DOHH2 (cell line): Measurements from ENCODE around the gene KCNAB1.

Source experiments
- H3F3A ChIP-seq: fragments of 200-600 bp; sonication (generic), shearing (Covaris generic); 2 replicates; pipeline ENCODE4 v1.6.0; 2016; ENCODE audit warnings: antibody characterized with exemption, mild to moderate bottlenecking; ENCODE audit not compliant: control insufficient read depth, insufficient read depth
- H3K27ac ChIP-seq: fragments of 200-600 bp; sonication (generic); 2 replicates; pipeline ENCODE4 v1.5.1; 2014; ENCODE audit warnings: low read depth, mild to moderate bottlenecking, low read length, moderate library complexity
- H3K27me3 ChIP-seq: fragments of 200-600 bp; sonication (generic); 2 replicates; pipeline ENCODE4 v1.6.1; 2014; ENCODE audit warnings: mild to moderate bottlenecking, low read length, mixed read lengths; ENCODE audit not compliant: control insufficient read depth
- H3K36me3 ChIP-seq: fragments of 200-600 bp; sonication (generic); 2 replicates; pipeline ENCODE4 v1.6.1; 2014; ENCODE audit warnings: mild to moderate bottlenecking, low read length, moderate library complexity, mixed read lengths; ENCODE audit not compliant: control insufficient read depth
- H3K4me1 ChIP-seq: fragments of 200-600 bp; sonication (generic); 2 replicates; pipeline ENCODE4 v1.6.1; 2014; ENCODE audit warnings: mild to moderate bottlenecking, low read length, mixed read lengths; ENCODE audit not compliant: control insufficient read depth
- H3K4me2 ChIP-seq: fragments of 200-600 bp; sonication (generic); 2 replicates; pipeline ENCODE4 v1.6.0; 2014; ENCODE audit warnings: mild to moderate bottlenecking, low read length, moderate library complexity
- H3K4me3 ChIP-seq: fragments of 200-600 bp; sonication (generic); 2 replicates; pipeline ENCODE4 v1.5.1; 2014; ENCODE audit warnings: mild to moderate bottlenecking, low read length, mixed read lengths
- H3K79me2 ChIP-seq: fragments of 200-600 bp; sonication (generic); 2 replicates; pipeline ENCODE4 v1.6.1; 2014; ENCODE audit warnings: mild to moderate bottlenecking, low read length, mixed read lengths; ENCODE audit not compliant: control insufficient read depth
- H3K9me2 ChIP-seq: fragments of 200-600 bp; sonication (generic); replicated peaks from 2 replicates; pipeline ENCODE4 v1.6.1; 2014; ENCODE audit warnings: mild to moderate bottlenecking, low read length, mixed read lengths; ENCODE audit not compliant: control insufficient read depth
- H3K9me3 ChIP-seq: fragments of 200-600 bp; sonication (generic); 2 replicates; pipeline ENCODE4 v1.6.1; 2014; ENCODE audit warnings: antibody characterized with exemption, low read length, mixed read lengths; ENCODE audit not compliant: control insufficient read depth, insufficient read depth
- H4K20me1 ChIP-seq: fragments of 200-600 bp; sonication (generic); 2 replicates; pipeline ENCODE4 v1.6.0; 2014; ENCODE audit warnings: low read depth, mild to moderate bottlenecking, antibody characterized with exemption, low read length, moderate library complexity; ENCODE audit not compliant: control insufficient read depth, insufficient read depth
- CTCF ChIP-seq: fragments of 200-600 bp; sonication (generic); IDR thresholded peaks from one replicate; pipeline ENCODE4 v1.5.1; 2014; ENCODE audit warnings: antibody characterized with exemption, mild to moderate bottlenecking, low read depth, low read length; ENCODE audit not compliant: poor library complexity, severe bottlenecking
- EZH2phosphoT487 ChIP-seq: fragments of 200-600 bp; sonication (generic); IDR thresholded peaks from 2 replicates; pipeline ENCODE4 v1.6.1; 2017; ENCODE audit warnings: borderline replicate concordance, mild to moderate bottlenecking, antibody characterized with exemption, low read length, moderate library complexity, mixed read lengths

Gene KCNAB1

GRCh38 chr3:156459434-156459833 lies 339.1 kb downstream of the KCNAB1 start:
- Histone ChIP-seq H3K9me2 (no peaks in the 10 kb centered on the region), H3K36me3 (no peaks in the 10 kb centered on the region), H3F3A (no peaks in the 10 kb centered on the region), H3K9me3 (no peaks in the 10 kb centered on the region), H4K20me1 (no peaks in the 10 kb centered on the region), H3K4me3 (no peak overlapping the region), H3K79me2 (no peaks in the 10 kb centered on the region), H3K4me2 (no peak overlapping the region), H3K4me1 (no peaks in the 10 kb centered on the region), H3K27ac (no peak overlapping the region), H3K27me3 (no peaks in the 10 kb centered on the region; the same call in 1 of the 2 replicates)
- no peak for TF ChIP-seq CTCF
- no peak for TF ChIP-seq EZH2phosphoT487

DNA sequence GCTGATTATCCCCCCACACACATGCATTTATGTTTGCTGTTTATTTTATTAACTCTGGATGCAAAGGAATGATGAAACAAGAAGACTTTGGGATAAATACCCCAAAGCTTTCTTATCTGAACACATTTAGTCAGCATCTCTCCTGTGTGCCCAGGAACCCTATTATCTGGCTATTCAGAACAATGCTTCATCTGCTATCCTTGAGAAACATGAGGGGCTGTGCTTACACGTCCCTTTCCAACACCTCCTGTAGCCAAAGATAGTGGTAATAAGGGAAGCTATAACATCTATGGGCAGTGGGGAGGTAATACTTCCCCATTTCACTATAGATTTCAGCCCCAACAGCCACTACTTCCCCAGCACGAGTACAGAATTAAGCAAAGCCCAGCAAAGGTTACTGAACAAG lies 339.8 kb downstream of the KCNAB1 start:
- H3K36me3 ChIP-seq = no peaks in the 10 kb centered on the region
- no peaks in the 10 kb centered on the region for H4K20me1 ChIP-seq
- H3K4me3 ChIP-seq = no peak overlapping the region
- H3K4me2 ChIP-seq = no peak overlapping the region
- peaks cover 4% of the 10 kb centered on the region for H3K27me3 ChIP-seq
- no peaks in the 10 kb centered on the region for H3K9me2 ChIP-seq
- no peaks in the 10 kb centered on the region for H3F3A ChIP-seq
- H3K9me3 ChIP-seq = no peaks in the 10 kb centered on the region
- H3K27ac ChIP-seq = no peak overlapping the region
- H3K79me2 ChIP-seq = no peaks in the 10 kb centered on the region
- TF ChIP-seq EZH2phosphoT487 = no peak
- TF ChIP-seq CTCF = no peak
- H3K4me1 ChIP-seq = no peaks in the 10 kb centered on the region

DNA sequence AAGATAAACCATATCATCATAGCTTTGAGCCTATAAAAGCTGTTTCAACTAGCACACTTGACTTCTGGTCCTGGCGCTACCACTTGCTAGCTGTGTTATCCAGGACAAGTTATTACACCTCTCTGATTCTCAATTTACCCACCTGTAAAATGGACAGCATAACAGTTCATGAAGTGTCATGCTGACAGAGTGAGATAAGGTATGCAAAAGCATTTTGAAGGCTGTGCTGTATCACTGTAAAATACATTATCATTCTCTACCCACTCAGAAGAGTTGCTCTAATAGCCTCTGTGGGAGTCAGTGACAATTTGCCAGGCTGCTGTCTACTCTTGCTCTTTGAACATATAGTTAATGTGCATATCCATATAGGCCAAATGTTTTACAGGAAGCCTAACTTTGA lies 341.5 kb downstream of the KCNAB1 start:
- Histone ChIP-seq H3K79me2 (no peaks in the 10 kb centered on the region), H3K4me2 (no peak overlapping the region), H3K9me3 (no peaks in the 10 kb centered on the region), H3K36me3 (no peaks in the 10 kb centered on the region), H3K4me3 (no peak overlapping the region), H3K4me1 (no peaks in the 10 kb centered on the region), H3K27me3 (peaks cover 11% of the 10 kb centered on the region), H3K9me2 (no peaks in the 10 kb centered on the region), H3K27ac (no peak overlapping the region), H4K20me1 (no peaks in the 10 kb centered on the region), H3F3A (no peaks in the 10 kb centered on the region)
- TF ChIP-seq CTCF (no peak), EZH2phosphoT487 (no peak)

DNA sequence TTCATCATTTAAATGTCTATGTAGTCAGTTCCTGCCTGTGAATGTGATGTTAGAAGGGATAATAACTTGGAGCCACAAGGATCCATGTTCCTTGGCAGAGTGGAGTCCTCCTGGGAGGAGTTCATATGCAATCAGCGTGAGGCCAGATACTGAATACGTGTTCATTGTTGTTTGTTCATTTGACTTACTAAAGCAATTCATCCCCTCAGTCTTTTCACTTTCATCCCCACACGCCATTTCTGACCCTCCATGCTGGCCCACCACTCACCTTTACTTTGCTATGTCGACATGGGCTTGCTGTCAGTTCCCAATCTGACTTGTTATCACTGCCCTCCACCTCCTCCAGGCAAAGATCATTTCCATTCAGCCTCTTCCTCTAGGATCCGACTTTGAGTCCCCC lies 342.7 kb downstream of the KCNAB1 start:
- H3F3A ChIP-seq = no peaks in the 10 kb centered on the region
- H3K27me3 ChIP-seq = peaks cover 11% of the 10 kb centered on the region
- no peak overlapping the region for H3K4me3 ChIP-seq
- no peaks in the 10 kb centered on the region for H3K4me1 ChIP-seq
- no peak overlapping the region for H3K4me2 ChIP-seq
- H3K27ac ChIP-seq = no peak overlapping the region
- H3K9me3 ChIP-seq = no peaks in the 10 kb centered on the region
- TF ChIP-seq EZH2phosphoT487 (no peak), CTCF (no peak)
- no peaks in the 10 kb centered on the region for H4K20me1 ChIP-seq
- no peaks in the 10 kb centered on the region for H3K79me2 ChIP-seq
- no peaks in the 10 kb centered on the region for H3K9me2 ChIP-seq
- H3K36me3 ChIP-seq = no peaks in the 10 kb centered on the region
